ENCODE measurements around the gene CYP2E1.
A peak's percentile ranks its signal among the peaks of the same experiment; 100 is the strongest.
"Not testable (repeated sequence)": the region's sequence is repeated elsewhere in the genome, so short reads cannot be mapped to it uniquely, and the experiment has no call there.

The CYP2E1 gene
- total RNA-seq, result 2.2 to 3.8 reads per million in 2 donors

GRCh38 chr10:133526957-133527588, at the start of gene CYP2E1:
Gene CYP2E1 (plus strand): TSS chr10:133527363. CDS start chr10:133527396, 33 bp downstream.
- no peak for DNase-seq

DNA sequence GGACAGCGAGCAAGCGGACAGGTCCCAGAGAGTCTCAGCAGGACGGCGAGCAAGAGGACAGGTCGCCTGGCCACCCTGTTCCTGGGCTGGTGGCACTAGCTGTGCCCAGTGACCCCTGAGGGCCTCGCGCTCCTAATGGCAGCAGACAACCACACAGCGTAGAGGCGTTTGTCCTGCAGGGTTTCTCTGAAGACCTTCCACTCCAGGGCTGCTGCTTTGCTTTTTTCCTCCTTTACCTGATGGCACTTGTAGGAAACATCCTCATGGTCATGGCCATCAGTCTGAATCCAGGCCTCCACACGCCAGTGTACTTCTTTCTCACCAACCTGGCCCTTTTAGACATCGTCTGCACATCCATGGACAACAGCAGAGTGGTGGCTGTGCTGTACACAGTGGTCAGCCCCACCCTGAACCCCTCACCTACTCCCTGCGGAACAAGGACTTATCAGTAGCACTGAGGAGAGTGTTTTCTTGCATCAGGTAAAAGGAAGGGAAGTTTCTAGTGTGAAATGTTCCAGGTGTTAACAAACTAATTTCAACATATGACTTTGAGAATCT, 46.0 kb upstream of the CYP2E1 start:
- DNase-seq, result no peak

DNA sequence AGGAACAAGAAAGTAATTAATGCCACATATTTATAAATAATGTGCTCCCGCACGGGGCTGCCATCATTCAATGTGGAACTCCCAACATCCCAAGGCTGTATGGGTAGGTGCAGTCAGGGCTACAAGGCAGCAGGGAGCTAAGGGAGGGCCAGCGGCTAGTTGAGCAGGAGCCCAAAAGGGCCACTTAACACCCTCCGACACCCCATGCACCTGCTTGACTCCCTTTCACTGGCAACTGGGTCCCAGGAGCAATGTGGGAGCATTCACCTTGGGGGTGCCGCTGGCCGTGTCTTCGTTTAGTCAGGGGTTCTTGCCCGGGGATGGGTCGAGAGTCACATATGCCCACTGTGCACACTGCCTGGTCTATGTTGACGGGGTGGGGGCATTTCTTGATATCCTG, 45.5 kb upstream of the CYP2E1 start:
- no peak for DNase-seq

- no peak for DNase-seq
These were observed 42.3 kb upstream of the CYP2E1 start for GRCh38 chr10:133484818-133485217.

GRCh38 chr10:133487085-133487484, 40.1 kb upstream of the CYP2E1 start:
- DNase-seq, result no peak

GRCh38 chr10:133488354-133488753, 38.8 kb upstream of the CYP2E1 start:
- DNase-seq, result no peak

DNA sequence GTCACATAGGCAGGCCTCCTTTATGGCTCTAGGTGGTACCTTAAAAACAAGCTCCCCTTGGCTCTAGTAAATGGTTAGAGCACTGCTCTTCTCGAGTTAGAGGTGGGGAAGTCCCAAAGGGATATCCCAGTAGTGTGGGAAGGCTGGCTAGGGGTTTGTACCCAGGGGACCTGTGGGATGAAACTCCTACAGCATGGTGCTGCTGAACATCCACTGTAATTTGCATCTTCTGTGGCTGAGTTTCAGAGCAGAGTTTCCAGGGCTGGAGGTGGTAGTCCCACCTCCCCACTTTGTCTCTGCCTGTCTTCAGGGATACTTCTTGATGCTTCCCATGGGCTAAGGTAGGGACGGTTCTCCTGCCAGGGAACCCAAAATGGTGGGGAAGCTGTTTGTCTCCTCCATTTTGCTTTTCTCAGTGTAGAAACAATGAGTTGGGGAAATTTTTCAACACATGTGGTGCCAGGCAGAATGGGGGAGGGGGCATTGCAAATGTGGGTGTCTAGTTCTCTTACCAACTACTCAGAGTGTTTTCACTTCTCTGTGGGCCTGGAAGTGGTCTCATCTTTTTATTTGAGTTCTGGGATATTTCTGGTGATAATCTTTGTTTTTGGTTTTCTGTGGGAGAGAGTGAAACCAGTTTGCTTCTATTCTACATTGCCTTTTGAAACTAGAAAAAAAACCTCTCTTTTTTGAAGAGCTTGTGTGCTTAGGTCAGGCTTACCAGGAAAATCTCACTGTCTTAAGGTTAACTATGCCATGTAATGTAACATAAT, 37.2 kb upstream of the CYP2E1 start:
- no peak for DNase-seq

GRCh38 chr10:133493562-133493961, 33.6 kb upstream of the CYP2E1 start:
- DNase-seq, result not testable (repeated sequence)

- not testable (repeated sequence) for DNase-seq
These were observed 29.8 kb upstream of the CYP2E1 start for GRCh38 chr10:133497363-133497762.

DNA sequence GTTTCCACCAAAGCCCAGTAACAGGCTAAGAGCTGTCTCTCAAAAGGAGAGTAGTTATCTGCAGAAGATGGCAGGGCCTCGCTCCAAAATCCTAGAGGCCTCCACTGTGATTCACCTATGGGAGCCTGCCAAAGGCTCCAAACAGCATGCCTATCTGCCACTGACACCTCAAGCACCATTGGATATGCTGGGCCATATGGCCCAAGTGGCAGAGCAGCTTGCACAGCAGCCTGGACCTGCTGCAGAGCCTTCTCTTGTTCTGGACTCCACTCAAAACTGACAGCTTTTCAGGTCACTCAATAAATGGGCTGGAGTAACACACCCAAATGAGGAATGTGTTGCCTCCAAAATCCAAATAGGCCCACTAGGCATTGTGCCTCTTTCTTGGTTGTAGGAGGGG, 28.0 kb upstream of the CYP2E1 start:
- not testable (repeated sequence) for DNase-seq

DNA sequence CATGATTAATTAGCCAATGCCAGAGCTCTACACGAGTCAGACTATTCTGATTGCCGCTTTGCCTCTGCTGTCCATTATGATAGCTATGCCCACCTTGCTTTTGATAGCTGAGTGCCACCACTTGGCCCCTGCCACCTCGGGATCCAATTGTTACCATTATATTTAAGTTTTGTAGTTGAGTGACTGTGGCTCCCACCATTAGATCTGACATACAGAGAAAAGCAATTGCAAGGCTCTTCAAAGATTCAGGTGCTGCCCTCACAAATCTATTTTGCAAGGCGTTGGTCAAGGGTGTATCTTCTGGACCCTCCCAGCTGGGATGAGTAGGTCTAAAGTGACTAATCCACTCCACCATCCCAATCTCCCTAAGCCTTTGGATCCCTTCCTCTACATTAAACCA, 26.3 kb upstream of the CYP2E1 start:
- DNase-seq, result not testable (repeated sequence)

DNA sequence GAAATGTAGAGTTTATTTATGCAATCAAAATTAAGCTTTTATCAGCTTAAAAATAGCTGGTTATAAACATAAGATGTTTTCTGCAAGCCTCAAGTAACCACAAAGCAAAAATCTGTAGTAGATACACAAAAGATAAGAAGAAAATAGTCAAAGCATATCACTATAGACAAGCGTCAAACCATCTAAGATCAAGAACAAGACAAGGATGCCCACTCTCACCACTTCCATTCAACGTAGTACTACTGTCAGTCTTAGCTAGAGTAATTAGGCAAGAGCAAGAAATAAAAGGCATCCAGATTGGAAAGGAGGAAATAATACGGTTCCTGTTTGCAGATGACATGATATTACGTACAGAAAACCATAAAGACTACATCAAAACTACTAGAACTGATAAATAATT, 17.5 kb upstream of the CYP2E1 start:
- no peak for DNase-seq

- DNase-seq, result no peak
These were observed 15.8 kb upstream of the CYP2E1 start for GRCh38 chr10:133511408-133511807.

- no peak for DNase-seq
These were observed 15.1 kb upstream of the CYP2E1 start for GRCh38 chr10:133511907-133512528.

- DNase-seq, result no peak
These were observed 11.7 kb upstream of the CYP2E1 start for GRCh38 chr10:133515471-133515870.

DNA sequence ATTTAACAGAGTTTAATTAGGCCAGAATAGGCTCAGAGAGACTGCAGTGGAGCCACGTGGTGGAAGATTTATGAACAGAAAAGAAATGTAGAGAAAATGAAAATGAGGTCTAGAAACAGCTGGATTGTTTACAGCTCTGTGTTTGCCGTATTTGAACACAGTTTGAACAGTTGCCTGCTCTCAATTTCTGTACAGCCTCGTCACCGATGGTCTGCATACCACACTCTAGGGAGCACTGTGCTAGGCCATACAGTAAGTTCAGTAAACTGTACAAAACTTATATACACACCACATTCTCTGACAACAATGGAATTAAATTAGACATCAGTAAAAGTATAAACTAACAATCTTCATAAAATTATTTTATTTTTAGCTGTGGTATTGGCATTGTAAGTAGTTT, 11.1 kb upstream of the CYP2E1 start:
- DNase-seq, result no peak

GRCh38 chr10:133518517-133518916, 8.6 kb upstream of the CYP2E1 start:
- DNase-seq, result not testable (repeated sequence)

DNA sequence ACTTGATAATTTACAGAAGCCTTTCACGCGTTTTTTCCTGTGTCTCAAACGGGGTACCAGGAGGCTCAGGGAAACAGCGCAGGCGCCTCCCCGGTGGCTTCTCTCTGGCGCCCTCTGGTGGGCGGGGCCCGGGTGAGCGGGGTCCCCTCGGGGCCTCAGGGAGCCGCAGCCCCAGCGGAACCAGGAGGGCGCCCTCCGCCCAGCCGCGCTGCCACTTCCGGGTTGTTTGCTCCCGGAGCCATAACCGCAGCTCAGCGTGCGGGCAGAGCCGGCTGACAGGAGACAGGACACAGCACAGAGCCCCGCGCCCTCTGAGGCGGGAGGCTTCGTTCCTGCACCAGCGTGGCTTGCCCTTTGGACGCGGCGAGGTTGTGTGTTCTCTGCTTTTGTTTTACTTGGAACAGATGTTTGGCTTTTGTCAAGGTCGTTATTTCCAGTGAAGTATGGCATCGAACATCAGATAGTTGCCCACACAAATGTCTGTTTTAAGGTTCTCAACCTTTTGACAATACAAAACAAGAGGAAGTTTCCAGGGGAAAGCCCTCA, 6.9 kb upstream of the CYP2E1 start:
- DNase-seq, result peak; percentile 74

DNA sequence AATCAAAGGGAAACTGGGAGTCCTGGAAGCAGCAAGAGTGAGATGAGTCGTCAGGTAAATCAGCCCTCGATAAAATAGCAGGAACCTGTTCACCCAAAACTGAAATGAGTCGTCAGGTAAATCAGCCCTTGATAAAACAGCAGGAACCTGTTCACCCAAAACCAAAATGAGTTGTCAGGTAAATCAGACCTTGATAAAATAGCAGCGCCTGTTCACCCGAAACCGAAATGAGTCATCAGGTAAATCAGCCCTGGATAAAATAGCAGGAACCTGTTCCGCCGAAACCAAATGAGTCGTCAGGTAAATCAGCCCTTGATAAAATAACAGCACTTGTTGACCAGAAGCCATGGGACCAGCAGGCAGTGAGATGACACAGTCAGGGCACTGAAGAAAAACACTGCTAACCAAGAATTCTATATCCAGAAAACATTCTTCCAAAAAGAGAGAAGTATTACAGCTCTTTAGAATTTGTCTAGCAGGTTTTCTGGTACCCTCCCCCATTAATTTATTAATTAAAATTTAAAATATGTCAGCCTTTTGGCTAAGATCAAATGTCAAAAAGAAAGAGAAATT, 3.4 kb upstream of the CYP2E1 start:
- no peak for DNase-seq

GRCh38 chr10:133525444-133525843, 1.7 kb upstream of the CYP2E1 start:
- no peak for DNase-seq

GRCh38 chr10:133527771-133528271, 658 bp downstream of the CYP2E1 start:
- DNase-seq, result no peak

- DNase-seq, result no peak
These were observed 1.2 kb downstream of the CYP2E1 start for GRCh38 chr10:133528296-133528844.

Measured in activated gamma-delta T cell (primary cell).